Activated T-cell treated with anti-CD3 and anti-CD28 coated beads, Interleukin-2, amount 50 U/mL, for 48 hours (primary cell): Measurements from ENCODE around the gene HNRNPH1.
A peak's percentile ranks its signal among the peaks of the same experiment; 100 is the strongest.
"Not testable (repeated sequence)": the region's sequence is repeated elsewhere in the genome, so short reads cannot be mapped to it uniquely, and the experiment has no call there.

Experiments
- DNase-seq, 2 experiments: peaks; one replicate each; pipeline ENCODE4 v3.0.0-alpha.2; 2020

HNRNPH1 gene, protein sequence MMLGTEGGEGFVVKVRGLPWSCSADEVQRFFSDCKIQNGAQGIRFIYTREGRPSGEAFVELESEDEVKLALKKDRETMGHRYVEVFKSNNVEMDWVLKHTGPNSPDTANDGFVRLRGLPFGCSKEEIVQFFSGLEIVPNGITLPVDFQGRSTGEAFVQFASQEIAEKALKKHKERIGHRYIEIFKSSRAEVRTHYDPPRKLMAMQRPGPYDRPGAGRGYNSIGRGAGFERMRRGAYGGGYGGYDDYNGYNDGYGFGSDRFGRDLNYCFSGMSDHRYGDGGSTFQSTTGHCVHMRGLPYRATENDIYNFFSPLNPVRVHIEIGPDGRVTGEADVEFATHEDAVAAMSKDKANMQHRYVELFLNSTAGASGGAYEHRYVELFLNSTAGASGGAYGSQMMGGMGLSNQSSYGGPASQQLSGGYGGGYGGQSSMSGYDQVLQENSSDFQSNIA

DNA sequence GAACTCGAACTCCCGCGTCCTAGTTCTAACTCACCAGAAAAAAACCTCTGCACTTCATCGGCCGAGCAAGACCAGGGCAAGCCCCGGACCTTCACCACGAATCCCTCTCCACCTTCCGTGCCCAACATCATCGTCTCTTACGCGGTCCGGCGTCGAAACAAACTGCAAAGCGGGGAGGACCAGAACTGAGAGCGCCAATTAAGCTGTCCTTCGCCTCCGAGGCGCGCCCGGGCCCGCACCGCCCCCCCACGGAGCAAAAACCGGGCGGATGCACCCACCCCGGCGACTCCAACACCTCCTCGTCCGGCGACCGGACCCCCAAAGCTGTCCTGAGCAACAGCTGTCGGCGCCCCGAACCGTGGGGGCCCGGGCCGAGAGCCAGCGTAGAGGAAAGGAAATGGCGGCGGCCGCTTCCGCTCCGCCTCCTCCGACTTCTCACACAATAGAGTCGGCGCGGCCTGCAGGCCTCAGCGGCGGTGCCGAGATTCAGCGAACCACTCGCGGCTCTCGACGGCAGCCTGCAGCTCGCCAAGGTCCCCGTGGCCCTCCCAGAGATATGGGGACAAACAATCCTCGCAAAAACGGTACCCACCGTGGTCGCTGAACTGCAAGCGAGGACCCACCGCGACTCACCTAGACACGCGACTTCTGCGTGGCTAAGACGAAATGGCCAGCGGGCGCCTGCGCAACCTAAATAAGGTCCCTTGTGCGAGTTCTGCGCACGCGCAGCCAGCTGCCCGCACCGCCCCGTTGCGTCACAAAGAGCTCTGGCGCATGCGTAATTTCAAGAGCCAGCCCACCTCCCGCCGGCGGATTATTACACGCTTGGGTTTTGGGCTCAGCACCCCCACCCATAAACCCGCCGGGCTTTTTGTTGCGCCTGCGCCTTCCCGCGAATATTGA, at the start of gene HNRNPH1:
HNRNPH1 (minus strand) TSS at position 669 of the 903 bp plus-strand sequence; CDS start at position 131, 538 bp downstream.
- DNase-seq: peak; percentile 99

DNA sequence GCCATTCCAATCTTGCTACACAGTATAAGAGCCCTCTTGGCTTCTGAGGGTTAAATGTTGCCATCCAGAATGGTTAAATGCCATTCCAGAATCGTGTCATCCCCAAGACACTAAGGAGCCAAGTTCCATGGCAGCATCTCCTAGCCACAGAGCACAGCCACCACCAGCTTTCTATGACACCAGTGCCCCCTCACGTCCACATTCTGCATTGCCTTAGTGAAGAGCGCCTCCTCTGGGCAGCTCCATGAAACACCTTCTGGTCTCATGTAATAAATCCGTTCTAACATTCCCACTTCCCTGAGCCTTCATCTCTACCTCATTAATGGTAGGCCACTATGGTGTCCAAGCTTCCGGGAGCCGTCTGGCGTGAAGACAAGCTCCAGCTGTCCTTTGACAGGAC, 44.9 kb upstream of the HNRNPH1 start:
- DNase-seq: peak; percentile 58 to 67

DNA sequence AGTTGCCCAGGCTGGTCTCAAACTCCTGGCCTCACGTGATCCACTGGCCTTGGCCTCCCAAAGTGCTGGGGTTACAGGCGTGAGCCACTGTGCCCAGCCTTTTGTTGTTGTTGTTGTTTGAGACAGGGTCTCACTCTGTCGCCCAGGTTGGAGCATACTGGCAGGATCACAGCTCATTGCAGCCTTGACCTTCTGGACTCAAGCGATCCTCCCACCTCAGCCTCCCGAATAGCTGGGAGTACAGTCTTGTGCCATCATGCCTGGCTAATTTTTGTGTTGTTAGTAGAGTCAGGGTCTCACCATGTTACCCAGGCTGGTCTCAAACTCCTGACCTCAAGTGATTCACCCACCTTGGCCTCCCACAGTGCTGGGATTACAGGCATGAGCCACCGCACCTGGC, 38.2 kb upstream of the HNRNPH1 start:
- DNase-seq: not testable (repeated sequence)

DNA sequence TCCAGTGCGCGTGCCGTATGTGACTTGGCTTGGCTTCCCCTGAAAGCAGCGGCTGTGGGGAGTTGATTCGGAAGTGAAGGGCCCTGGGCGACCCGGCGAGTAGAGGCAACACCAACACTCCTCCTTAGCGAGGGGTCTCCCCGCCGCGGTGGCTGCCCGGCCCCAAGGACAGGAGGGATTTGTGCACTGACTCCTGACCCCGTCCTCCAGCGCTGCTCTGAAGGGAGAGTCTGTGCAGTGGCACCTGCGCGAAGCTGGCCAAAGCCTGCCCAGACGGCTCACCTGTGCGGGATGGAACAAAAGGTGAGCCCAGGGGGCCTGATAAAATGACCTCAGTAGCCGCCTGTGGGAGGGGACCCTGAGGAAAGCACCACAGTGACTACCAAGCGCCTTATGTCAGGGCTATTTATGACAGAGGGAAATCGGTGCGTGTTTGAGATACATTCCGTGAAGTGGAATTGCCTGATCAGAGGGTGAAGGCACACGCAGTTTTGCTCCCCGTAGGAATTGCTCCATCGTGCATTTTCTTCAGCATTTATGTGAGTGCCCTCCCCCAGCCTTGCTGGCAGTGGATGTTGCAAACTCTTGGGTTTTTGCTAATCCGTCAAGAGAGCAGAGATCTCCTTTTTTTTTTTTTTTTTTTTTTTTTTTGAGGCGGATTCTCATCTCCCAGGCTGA, 34.8 kb upstream of the HNRNPH1 start:
- peak; percentile 35 to 38 for DNase-seq

DNA sequence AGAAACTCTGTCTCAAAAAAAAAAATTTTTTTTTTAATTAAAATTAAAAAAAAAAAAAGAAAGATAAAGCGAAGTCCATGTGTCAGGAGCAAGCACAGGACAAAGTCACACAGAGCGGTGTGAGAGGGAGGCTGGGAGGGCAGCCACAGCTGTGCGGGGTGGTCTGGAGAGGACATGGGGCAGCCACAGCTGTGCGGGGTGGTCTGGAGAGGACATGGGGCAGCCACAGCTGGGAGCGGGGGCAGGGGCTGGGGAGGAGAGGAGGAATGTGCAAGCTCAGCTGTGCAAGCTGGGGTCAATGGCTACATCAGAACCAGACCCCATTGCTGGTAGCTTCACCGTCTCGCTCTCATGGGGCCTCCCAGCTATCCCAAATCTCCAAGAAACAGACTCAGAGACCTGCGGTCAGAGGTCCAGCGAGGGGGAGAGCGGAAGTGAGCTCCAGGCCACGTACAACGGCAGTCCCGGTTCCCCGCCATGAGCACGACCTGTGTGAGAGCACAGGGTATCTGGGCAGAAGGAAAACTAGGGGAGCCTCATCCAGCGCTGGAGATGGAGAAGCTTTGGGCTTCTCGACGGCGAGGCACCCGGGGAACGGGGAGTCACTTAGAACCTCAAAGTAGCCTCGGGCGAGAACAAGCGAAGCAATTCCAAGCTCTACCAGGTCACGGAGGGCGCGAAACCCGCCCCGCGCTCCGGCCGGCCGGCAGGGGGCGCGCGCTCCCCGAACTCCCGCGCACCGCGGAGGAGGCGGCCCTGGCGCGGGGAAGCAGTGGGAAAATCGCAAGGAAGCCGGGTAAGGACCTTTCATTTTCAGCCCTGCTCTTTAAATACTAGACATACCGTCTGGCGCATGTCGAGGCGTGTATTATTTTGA, 34.1 kb upstream of the HNRNPH1 start:
- DNase-seq: not testable (repeated sequence)

DNA sequence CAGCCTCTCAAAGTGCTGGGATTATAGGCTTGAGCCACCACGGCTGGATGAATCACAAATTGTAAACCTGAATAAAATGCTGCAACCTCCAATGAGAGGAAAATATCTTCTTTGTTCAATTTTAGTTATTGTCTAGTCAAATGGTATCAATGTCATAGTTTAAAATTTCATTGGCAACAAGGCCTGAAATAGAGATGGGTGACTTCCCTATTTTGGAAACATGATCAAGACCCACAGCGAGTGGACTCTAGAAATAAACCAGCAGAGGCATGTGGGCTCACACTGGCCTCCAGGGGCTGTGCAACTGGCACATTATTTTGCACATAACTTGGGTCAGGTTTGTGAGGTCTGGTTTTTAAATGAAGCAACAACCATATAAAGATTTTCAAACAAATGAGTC, 29.7 kb upstream of the HNRNPH1 start:
- not testable (repeated sequence) for DNase-seq

DNA sequence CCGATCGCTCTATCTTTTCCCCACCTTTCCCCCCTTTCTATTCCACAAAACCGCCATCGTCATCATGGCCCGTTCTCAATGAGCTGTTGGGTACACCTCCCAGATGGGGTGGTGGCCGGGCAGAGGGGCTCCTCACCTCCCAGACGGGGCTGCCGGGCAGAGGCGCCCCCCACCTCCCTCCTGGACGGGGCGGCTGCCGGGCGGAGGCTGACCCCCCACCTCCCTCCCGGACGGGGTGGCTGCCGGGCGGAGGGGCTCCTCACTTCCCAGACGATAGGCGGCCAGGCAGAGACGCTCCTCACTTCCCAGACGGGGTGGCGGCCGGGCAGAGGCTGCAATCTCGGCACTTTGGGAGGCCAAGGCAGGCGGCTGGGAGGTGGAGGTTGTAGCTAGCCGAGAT, 26.8 kb upstream of the HNRNPH1 start:
- not testable (repeated sequence) for DNase-seq

DNA sequence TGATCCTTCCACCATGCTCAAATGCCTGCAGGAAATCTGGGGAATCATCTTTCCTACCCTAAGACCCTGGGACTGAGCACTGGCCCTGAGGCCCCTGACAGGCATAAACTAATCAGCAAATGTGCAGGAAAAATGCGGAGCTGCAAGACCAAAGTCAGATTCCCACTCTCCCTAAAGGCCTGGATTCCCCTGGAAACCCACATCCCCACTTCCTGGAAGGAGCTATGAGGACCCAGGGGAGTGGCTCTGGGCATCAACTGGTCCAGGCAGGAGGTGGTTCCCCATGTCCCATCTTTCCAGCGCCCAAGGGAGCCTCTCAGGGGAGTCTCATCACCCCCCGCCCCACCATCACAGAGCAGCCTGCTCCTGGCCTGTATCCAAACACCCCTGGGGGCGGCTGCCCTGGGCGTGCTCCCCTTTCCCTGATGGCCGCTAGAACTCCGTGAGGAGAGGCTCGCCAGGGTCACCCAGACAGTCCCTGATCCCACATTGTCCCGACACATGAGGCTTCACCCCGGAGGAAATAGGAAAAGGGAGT, 25.8 kb upstream of the HNRNPH1 start:
- not testable (repeated sequence) for DNase-seq

DNA sequence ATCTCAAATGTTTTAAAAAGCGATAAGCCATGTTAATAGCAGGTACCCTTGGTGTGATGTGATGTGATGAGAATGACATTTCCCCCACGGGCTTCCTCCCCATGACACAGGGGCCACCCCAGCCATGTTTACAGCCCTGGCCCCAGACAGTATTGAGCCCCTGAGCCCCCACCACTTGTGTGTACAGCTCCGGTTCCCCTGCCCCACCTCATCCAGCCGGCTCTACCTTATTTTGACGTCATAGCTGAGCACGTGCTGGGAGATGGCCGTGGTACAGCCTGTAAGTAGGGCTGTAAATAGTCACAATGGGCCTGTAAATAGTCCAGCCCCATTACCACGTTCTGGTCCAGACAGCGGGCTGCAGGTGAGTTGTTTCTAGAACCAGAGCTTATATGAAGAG, 24.9 kb upstream of the HNRNPH1 start:
- no peak for DNase-seq

DNA sequence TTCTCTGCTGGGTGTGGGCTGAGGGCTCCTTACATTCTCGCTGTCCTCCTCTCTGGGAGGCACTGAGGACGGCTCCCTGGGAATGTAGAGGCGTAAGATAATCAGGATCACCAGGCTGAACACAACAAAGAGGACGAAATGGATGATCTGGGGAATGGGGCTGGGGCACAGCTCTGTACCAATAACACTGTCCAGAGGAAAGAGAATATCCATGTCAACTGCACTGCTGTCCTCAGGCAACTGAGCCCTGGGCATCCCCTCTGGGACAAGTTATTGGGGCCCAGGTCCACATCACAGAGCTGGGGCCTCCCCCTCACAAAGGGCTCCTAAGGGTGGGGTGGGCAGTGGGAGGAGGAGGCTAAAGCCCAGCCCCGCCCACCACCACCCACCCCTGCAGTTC, 21.3 kb upstream of the HNRNPH1 start:
- DNase-seq: not testable (repeated sequence)

DNA sequence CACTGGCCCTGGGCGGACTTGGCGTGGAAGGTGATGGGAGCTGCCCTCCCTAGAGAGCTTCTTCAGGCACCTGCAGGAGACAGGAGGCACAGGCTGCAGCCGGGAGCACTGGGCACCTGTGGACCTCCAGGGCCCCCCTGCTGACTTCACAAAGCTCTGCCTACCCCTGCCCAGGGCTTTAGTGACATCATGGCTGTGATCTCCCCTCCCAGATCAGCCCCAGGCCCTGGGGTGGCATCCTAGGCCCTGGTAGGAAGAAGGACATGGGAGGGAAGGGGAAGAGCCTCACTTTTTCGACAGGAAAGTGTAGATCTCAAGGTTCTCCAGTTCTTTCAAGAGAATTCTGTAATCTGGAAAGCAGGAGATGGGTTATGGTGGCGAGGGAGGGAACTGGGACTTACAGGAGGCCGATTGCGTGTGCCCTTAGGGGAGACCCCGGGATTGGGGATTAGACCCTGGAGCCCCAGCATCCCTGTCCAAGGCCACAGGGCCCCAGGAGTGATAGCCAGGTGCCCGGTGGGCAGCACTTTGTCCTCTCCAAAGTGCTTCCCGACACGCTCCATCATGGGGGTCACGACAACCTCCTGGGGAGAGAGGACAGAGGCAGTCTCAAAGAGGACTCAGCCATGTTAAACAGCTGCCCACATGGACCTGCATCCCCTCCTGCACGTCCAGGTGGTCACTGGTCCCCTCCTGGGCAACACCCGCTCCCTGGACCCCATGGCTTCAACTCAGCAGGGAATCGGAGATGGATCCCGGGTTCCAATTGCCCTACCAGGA, 19.9 kb upstream of the HNRNPH1 start:
- DNase-seq: not testable (repeated sequence)

DNA sequence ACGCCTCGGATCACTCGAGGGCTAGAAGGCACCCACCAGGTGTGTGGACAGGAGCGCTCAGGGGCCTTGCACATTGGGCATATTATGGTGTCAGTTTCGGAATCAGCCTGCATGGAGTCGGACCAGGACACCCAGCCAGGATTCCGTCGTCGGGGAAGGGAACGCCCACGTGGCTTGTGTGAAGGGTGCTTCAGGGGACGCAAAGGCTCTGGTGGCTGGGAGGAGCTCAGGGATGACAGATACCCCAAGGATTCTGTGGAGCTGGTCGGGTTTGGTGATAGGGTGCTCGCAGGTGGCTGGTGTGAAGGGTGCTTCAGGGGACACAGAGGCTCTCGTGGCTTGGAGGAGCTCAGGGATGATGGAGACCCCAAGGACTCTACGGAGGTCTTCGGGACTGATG, 19.2 kb upstream of the HNRNPH1 start:
- DNase-seq: not testable (repeated sequence)

DNA sequence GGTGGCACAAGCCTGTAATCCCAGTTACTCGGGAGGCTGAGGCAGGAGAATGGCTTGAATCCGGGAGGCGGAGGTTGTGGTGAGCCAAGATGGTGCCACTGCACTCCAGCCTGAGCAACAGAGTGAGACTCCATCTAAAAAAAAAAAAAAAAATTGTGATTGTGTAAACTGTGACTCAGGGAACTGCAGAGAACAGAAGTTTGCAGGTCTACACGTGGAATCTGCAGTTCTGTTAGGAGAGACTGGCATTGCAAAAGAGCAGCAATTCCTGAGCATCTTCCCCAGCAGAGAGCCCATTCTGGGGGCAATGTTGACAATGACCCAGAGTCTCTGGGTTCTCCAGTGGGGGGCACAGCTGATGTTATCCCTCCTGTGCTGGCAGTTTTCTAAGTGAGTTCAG, 18.3 kb upstream of the HNRNPH1 start:
- DNase-seq: not testable (repeated sequence)

DNA sequence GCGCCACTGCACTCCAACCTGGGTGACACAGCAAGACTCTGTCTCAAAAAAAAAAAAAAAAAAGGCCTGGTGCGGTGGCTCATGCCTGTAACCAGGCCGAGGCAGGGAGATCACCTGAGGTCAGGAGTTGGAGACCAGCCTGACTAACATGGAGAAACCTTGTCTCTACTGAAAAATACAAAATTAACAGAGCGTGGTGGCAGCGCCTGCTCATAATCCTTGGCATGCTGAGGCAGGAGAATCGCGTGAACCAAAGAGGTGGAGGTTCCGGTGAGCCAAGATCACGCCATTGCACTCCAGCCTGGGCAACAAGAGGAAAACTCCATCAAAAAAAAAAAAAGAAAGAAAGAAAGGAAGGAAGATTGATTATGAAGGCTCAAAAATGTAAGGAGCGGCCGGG, 15.8 kb upstream of the HNRNPH1 start:
- DNase-seq: not testable (repeated sequence)

DNA sequence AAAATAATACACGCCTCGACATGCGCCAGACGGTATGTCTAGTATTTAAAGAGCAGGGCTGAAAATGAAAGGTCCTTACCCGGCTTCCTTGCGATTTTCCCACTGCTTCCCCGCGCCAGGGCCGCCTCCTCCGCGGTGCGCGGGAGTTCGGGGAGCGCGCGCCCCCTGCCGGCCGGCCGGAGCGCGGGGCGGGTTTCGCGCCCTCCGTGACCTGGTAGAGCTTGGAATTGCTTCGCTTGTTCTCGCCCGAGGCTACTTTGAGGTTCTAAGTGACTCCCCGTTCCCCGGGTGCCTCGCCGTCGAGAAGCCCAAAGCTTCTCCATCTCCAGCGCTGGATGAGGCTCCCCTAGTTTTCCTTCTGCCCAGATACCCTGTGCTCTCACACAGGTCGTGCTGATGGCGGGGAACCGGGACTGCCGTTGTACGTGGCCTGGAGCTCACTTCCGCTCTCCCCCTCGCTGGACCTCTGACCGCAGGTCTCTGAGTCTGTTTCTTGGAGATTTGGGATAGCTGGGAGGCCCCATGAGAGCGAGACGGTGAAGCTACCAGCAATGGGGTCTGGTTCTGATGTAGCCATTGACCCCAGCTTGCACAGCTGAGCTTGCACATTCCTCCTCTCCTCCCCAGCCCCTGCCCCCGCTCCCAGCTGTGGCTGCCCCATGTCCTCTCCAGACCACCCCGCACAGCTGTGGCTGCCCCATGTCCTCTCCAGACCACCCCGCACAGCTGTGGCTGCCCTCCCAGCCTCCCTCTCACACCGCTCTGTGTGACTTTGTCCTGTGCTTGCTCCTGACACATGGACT, 11.1 kb upstream of the HNRNPH1 start:
- peak; percentile 50 to 54 for DNase-seq

DNA sequence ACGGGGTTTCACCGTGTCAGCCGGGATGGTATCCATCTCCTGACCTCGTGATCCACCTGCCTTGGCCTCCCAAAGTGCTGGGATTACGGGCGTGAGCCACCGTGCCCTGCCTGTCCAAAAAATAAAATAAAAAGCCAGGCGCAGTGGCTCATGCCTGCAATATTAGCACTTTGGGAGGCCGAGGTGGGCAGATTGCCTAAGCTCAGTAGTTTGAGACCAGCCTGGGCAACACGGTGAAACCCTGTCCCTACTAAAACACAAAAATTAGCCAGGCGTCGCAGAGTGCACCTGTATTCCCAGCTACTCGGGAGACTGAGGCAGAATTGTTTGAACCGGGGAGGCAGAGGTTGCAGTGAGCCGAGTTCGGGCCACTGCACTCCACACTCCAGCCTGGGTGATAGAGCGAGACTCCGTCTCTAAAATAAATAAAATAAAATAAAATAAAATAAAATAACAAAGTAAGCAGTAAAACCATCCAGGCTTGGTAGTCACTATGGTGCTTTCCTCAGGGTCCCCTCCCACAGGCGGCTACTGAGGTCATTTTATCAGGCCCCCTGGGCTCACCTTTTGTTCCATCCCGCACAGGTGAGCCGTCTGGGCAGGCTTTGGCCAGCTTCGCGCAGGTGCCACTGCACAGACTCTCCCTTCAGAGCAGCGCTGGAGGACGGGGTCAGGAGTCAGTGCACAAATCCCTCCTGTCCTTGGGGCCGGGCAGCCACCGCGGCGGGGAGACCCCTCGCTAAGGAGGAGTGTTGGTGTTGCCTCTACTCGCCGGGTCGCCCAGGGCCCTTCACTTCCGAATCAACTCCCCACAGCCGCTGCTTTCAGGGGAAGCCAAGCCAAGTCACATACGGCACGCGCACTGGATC, 10.3 kb upstream of the HNRNPH1 start:
- not testable (repeated sequence) for DNase-seq

DNA sequence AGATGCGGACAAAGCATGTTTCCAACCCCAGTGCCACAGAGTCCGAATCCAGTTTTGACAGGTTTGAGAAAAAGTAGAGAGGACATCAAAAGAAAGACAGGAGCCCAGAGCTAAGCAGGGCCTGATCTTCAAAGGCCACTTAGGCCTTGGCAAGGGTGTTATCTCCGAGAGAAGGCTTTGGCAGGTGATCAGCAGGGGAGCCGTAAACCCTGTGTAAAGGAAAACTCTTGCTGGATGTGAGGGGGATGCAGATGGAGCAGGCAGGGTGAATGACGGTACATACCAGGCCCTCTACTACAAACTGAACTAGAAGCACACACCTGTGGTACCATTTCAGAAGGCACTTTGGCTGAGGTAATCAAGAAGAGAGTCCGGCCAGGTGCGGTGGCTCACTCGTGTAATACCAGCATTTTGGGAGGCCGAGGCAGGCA, 1.4 kb upstream of the HNRNPH1 start:
- no peak for DNase-seq

DNA sequence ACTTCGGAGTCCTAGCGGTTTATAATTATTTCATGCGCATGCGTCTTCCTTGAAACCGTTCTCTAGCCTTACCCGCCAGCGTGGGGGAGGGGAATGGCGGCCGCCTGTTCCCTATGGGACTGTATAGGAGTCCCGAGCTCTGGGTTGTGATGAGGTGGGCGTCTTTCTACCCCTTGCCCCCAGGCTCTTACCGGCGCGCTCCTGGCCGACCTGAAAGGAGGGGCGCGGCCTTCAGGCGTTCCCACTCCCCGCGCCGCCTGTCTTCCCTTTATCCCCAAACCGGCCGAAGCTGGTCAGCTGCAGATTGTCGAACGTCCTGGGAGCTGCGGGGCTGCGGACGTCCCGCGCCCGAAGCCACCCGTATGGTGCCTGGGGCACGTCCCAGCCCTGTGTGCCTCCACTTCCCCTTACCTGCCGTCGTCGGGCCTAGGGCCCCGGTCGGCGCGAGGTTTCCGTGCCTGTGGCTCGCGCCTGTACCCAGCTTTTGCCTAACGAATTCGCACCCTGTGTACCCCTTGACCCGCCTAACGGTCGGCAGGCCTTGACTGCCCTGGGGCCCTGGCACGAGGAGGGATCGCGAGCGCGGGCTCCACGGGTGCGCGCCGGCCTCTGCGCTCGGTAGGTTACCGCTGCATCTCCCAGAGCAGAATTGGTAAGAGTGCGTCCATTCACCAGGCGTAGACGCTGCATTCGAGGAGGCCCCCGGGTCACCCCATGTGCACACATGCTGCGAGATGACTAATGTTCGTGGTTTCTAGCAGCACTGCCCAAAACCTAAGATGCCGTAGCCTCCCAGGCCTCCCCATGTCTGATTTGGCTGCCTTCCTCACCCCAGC, 653 bp upstream of the HNRNPH1 start:
- peak; percentile 77 to 81 for DNase-seq
